Midbrain (tissue), 1 donor: Measurements from ENCODE around the gene PEAK3.

Experiments
- DNase-seq: peaks from one replicate; lab custom pipeline; 2025; lab: John Stamatoyannopoulos, UW

Gene PEAK3

DNA sequence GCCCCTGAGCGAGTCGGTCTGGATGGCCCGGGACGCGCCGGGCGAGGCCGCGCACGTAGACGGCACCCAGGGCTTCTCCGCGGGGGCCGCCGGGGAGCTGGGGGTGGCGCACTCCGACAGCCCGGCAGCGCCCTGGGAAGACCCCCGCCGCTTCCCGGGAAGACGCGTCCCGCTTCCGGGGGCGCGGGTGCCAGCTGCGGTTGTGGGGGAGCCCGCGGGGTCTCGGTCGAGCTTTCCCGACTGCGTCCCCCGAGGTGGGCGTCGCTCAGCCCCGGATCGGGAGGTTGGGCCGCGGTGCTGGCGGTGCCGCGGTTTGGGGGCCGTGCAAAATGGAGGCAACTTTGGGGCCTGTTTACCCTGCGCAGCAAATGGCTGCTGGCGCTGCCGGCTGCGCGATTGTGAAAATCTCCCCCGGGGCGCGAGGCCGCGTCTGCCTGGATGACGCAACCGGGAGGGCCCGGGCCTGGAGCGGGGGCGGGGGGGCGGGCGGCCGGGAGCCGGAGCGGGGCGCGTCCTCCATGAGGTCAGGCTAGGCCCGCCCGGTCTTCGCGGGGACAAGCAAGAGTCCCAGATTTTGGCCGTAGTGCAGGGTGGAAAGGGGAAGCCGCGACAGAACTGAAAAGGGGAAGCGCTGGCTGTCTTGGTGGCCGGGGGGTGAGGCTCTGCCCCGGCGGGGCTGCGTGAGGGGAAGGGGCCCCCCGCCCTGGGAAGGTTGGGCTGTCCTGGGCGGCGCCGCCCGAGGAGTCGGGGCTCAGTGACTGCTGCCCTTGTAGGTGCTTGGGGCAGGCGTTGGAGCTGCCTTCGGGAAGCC is 11.3 kb downstream of the PEAK3 start:
- DNase-seq, result peak; percentile 76

GRCh38 chr19:2270157-2270422 is 11.9 kb downstream of the PEAK3 start:
- no peak for DNase-seq

GRCh38 chr19:2269244-2270156 is 12.5 kb downstream of the PEAK3 start:
- peak; percentile 97 for DNase-seq

GRCh38 chr19:2268861-2269243 is 13.1 kb downstream of the PEAK3 start:
- DNase-seq, result no peak

GRCh38 chr19:2268480-2268830 is 13.5 kb downstream of the PEAK3 start:
- no peak for DNase-seq

DNA sequence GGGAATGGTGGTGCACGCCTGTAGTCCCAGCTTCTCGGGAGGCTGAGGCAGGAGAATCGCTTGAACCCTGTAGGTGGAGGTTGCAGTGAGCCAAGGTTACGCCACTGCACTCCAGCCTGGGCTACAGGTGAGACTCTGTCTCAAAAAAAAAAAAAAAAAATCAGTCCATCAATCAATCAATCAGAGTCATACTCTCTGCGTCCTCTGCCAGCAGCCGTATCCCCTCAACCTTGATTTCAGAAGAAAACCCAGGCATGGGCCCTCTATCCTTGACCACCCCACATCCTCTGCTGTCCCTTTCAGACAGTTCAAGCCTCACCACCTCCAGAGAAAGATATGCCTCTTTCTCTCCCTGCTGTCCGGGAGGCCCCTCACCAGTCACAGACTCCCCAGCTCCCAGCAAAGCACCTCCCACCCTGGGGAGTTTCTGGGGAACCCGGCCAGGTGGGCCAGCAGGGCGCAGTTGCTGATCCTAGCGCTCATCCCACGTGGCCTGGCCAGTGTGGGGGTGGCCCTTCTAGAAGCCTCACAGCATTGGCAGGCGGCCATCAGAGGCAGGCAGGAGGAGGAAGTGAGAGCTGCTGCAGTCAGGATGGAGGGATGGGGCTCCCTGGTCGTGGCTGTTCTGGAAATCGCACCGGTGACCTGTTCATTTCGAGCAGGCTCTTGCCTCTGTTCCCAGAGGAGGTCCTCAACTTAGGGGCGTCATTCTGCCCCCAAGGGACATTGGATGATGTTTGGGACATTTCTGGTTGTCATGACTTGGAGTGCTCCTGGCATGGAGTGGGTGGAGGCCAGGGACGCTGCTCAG is 15.6 kb downstream of the PEAK3 start:
- peak; percentile 44 for DNase-seq

- no peak for DNase-seq
Observed at GRCh38 chr19:2261438-2262172, 20.4 kb downstream of the PEAK3 start.

DNA sequence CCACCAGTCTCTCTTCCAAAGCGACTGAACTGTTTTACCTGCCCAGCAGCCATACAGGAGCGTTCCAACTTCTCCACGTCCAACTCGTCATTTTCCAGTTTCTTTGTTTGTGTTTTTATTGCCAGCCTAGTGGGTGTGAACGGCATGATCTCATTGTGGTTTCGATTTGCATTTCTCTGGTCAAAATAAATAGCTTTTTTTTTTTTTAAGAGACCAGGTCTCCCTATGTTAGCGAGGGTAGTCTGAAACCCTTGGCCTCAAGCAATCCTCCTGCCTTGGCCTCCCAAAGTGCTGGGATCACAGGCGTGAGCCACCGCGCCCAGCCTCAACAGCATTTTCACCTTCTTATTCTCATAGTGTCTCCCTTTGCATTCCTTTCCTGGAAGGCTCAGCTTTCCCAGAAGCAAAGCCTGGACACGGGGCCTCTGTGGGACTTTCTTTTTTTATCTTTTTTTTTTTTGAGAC is 21.6 kb downstream of the PEAK3 start:
- DNase-seq, result no peak

DNA sequence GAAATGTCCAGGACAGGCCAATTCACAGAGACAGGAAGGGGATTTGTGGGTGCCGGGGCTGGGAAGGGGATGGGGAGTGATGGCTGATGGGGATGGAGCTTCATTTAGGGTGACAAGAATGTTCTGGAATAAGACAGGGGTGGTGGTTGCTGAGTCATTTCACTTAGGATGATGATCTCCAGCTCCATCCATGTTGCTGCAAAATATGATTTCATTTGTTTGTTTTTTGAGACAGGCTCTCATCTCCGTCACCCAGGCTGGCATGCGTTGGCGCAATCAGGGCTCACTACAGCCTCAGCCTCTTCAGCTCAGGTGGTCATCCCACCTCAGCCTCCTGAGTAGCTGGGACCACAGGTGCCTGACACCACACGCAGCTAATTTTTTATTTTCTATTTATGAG is 22.6 kb downstream of the PEAK3 start:
- no peak for DNase-seq

GRCh38 chr19:2255982-2256685 is 25.8 kb downstream of the PEAK3 start, which contains the start of gene JSRP1:
Gene JSRP1 (minus strand): TSS chr19:2256417. CDS start chr19:2255314, 1,103 bp downstream.
- DNase-seq, result no peak

- DNase-seq, result no peak
Observed at GRCh38 chr19:2255112-2255845, 26.7 kb downstream of the PEAK3 start.

GRCh38 chr19:2254064-2254872 is 27.7 kb downstream of the PEAK3 start:
- no peak for DNase-seq

DNA sequence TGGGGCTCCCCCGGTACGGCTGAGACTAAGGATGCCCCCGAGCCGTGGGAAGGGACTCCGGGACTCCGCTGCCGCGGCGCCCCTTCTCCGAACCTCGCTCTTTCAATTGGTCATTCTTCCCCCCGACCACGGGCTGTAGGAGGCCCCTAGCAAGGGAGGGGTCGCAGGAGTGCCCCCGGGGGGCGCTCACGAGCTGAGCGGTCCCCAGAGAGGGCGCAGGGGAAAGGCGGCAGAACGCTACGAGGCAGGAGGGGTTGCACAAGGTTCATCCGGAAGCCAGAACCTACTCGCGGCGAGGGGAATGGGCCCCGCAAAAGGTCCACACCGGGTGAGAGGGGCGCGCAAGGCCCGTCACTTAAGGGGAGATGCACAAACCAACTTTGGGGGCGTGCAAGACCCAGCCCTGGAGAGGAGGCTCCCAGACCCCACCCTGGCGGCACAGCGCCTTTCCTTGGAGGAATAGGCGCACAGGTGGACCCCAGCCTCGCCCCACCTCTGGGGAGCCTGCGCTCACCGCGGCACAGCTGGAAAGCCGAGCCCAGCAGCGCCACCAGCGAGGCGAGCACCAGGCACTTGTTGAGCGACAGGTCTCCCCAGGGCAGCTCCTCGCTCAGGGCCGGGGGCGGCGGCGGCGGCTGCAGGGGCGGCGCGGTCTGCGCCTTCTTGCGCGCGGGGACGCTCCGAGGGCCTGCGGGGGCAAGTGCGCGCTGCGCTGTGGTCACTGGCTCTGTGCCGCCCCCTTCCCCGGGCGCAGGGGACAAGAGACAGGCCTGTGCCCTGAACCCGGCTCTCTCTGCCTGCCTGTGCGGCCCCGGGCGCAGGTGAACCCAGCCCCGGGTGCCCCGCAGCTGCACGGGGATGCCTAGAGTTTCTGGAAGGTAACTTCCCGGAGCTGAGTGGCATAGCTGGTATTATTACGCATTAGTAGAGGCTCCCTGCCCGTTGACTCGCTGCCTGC is 28.6 kb downstream of the PEAK3 start:
- no peak for DNase-seq

DNA sequence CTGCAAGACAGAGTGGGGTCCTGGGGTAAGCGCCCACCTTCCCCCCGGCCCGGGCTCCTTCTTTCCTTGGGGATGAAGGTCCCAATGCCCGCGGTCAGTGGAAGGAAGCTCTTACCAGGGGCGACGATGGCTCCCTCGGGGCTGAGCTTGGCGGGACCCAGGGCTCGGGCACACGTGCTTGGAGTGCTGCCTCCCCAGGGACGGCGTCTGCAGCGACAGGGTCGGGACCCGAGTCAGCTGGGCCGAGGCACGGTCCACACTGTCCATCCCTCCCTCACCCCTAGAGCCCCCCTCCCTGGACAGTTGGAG is 29.2 kb downstream of the PEAK3 start:
- DNase-seq, result no peak

DNA sequence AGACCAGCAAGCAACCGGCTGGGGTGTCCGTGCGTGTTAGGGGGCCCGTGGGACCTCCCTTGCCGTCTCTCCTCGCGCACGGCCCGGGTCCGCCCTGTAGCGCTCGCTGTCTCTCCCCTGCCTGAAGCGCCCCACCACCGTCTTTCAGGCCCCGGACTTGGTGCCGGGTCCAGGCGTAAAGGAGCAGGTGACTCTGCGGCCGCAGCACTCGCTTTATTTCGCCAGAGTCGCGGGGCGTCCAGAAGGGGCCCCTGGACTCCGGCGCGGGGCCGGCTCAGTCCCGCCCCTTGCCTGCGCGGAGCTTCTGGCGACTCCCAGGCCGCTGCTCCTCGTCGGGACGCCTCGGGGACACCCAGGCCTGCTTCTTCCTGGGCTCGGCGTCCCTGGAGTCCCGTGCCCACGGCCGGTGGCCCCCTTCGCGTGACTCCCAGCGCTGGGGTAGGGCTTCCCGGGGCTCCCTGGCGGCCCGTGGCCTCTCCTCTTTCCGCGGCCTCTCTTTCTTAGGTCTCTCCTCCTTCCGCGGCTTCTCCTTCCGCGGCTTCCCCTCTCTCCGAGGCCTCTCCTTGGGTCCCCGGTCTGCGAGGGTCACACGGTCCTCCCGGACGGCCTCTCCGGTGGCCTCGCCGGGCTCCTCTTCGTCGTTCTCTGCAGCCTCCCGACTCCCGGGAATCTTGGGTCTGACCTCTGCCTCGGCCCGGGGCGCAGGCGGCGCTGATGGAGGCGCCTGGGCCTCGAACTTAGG is 29.7 kb downstream of the PEAK3 start:
- no peak for DNase-seq

- no peak for DNase-seq
Observed at GRCh38 chr19:2251106-2252054, 30.6 kb downstream of the PEAK3 start.

- DNase-seq, result no peak
Observed at GRCh38 chr19:2250766-2251105, 31.2 kb downstream of the PEAK3 start.
